Right atrium auricular region (tissue), 2 donors: ENCODE data around the gene GRK5. TPM values are rescaled to one million over a fixed set of nuclear protein-coding genes. Genes with fewer than 3 reads are reported as not detected.

Experiments used
- DNase-seq: peaks from one replicate; pipeline ENCODE4 v3.0.0-alpha.2; 2019; ENCODE audit warnings: low spot score
- H3K27ac ChIP-seq, 2 donors: fragments of 200-600 bp; sonication (generic); 1 replicate in 1 of 2; 2 replicates in 1 of 2; pipeline ENCODE4 v1.5.1; 2016 to 2019
- H3K27me3 ChIP-seq, 2 donors: fragments of 200-600 bp; sonication (generic); one replicate each; pipeline versions ENCODE4 v1.5.1 to v1.6.0; 2017 to 2019
- H3K36me3 ChIP-seq: fragments of 200-600 bp; sonication (generic); one replicate; pipeline ENCODE4 v1.5.1; 2016
- H3K4me1 ChIP-seq, 2 donors: fragments of 200-600 bp; sonication (generic); one replicate each; pipeline versions ENCODE4 v1.5.1 to v1.6.0; 2017 to 2019
- H3K4me3 ChIP-seq, 2 donors: fragments of 200-600 bp; sonication (generic); 1 replicate in 1 of 2; 2 replicates in 1 of 2; pipeline ENCODE4 v1.5.1; 2017 to 2019; ENCODE audit warnings: mild to moderate bottlenecking in 1 of 2, moderate library complexity in 1 of 2
- H3K9me3 ChIP-seq, 2 donors: fragments of 200-600 bp; sonication (generic); one replicate each; pipeline ENCODE4 v1.5.1; 2019
- CTCF ChIP-seq, 2 donors: fragments of 200-600 bp; sonication (generic); IDR thresholded peaks; one replicate each; pipeline ENCODE4 v1.5.1; 2019; ENCODE audit warnings: antibody characterized with exemption in 2 of 2
- total RNA-seq, 2 donors: library from RNA; depleted of rRNA; stranded (reverse); fragments of >200 nt; gene quantifications; one replicate each; pipeline ENCODE4 v1.1.0, GENCODE V29; 2016

Gene GRK5
- total RNA-seq, 2 donors from 2014 or later: 19.2 to 53.8 TPM

- TF ChIP-seq CTCF (IDR thresholded peaks at IDR 0.05): no peak
- no peaks in the 10 kb centered on the region for H3K9me3 ChIP-seq
- H3K36me3 ChIP-seq: no peaks in the 10 kb centered on the region
- peaks cover 0 to 52% of the 10 kb centered on the region in 2 donors for H3K4me1 ChIP-seq
- no peak for DNase-seq
- peak overlapping the region; percentile 98 for H3K27ac ChIP-seq
- peak overlapping the region; percentile 91 to 97 for H3K4me3 ChIP-seq
- no peaks in the 10 kb centered on the region for H3K27me3 ChIP-seq
These were observed 1.2 kb downstream of the GRK5 start for GRCh38 chr10:119208553-119208940.

GRCh38 chr10:119209035-119209735, 1.8 kb downstream of the GRK5 start:
- Histone ChIP-seq H3K27me3 (no peaks in the 10 kb centered on the region), H3K27ac (peak overlapping the region; percentile 98), H3K4me1 (peaks cover 0 to 58% of the 10 kb centered on the region in 2 donors), H3K4me3 (peak overlapping the region; percentile 91 to 97), H3K9me3 (no peaks in the 10 kb centered on the region), H3K36me3 (no peaks in the 10 kb centered on the region)
- DNase-seq: peak; percentile 78
- peak; percentile 77 to 84 for TF ChIP-seq CTCF (IDR thresholded peaks at IDR 0.05)

- no peak for DNase-seq
- no peaks in the 10 kb centered on the region for H3K36me3 ChIP-seq
- no peaks in the 10 kb centered on the region for H3K9me3 ChIP-seq
- H3K27ac ChIP-seq: peak overlapping the region; percentile 98
- peak overlapping the region; percentile 91 to 97 for H3K4me3 ChIP-seq
- H3K4me1 ChIP-seq: peaks cover 0 to 63% of the 10 kb centered on the region in 2 donors
- H3K27me3 ChIP-seq: no peaks in the 10 kb centered on the region
- peak in 1 of 2 donors; percentile 36 for TF ChIP-seq CTCF (IDR thresholded peaks at IDR 0.05)
These were observed 2.5 kb downstream of the GRK5 start for GRCh38 chr10:119209736-119210355.

- no peaks in the 10 kb centered on the region for H3K27me3 ChIP-seq
- no peaks in the 10 kb centered on the region for H3K36me3 ChIP-seq
- peak overlapping the region; percentile 98 for H3K27ac ChIP-seq
- H3K9me3 ChIP-seq: no peaks in the 10 kb centered on the region
- peaks cover 0 to 66% of the 10 kb centered on the region in 2 donors for H3K4me1 ChIP-seq
- TF ChIP-seq CTCF (IDR thresholded peaks at IDR 0.05): no peak
- no peak overlapping the region for H3K4me3 ChIP-seq
- no peak for DNase-seq
These were observed 3.3 kb downstream of the GRK5 start for GRCh38 chr10:119210633-119211032.

- Histone ChIP-seq H3K4me3 (no peak overlapping the region), H3K36me3 (no peaks in the 10 kb centered on the region), H3K9me3 (no peaks in the 10 kb centered on the region), H3K27me3 (no peaks in the 10 kb centered on the region), H3K4me1 (peaks cover 0 to 63% of the 10 kb centered on the region in 2 donors), H3K27ac (peak overlapping the region; percentile 98)
- no peak for DNase-seq
- no peak for TF ChIP-seq CTCF (IDR thresholded peaks at IDR 0.05)
These were observed 3.8 kb downstream of the GRK5 start for GRCh38 chr10:119211176-119211575.
